B cell (primary cell): ENCODE measurements around the gene LCE1F.

Source experiments
- CTCF ChIP-seq: fragments of 200-600 bp; IDR thresholded peaks from one replicate; pipeline ENCODE4 v1.8.0; 2022; ENCODE audit warnings: antibody characterized with exemption, mild to moderate bottlenecking
- EZH2 ChIP-seq: IDR thresholded peaks from 2 replicates; pipeline ENCODE4 v1.6.1; 2012; ENCODE audit warnings: borderline replicate concordance, low read depth, mild to moderate bottlenecking, moderate library complexity, low read length; ENCODE audit not compliant: insufficient read depth, poor library complexity, severe bottlenecking

GRCh38 chr1:152760551-152761190 is 14.3 kb upstream of the LCE1F start:
- TF ChIP-seq CTCF (no peak), EZH2 (no peak)
